ENCODE measurements around the gene RAB4B.
"Not testable (repeated sequence)": the region's sequence is repeated elsewhere in the genome, so short reads cannot be mapped to it uniquely, and the experiment has no call there.

Gene RAB4B

GRCh38 chr19:40827386-40828247, 49.6 kb downstream of the RAB4B start:
- no peak overlapping the region for H2BK15ac ChIP-seq (replicated peaks; ENCODE audit: low read depth)
- DNase-seq: no peak
- no peak overlapping the region for H4K8ac ChIP-seq (ENCODE audit: low read depth, low read length)
- no peak overlapping the region for H4K5ac ChIP-seq (ENCODE audit: low read length)
- WGBS (ENCODE audit: extremely low coverage, insufficient coverage, low lambda C conversion rate): no CpG with 5 or more reads among the region's 22 CpGs
- peaks cover under 1% of the 10 kb centered on the region for H3K4me1 ChIP-seq (ENCODE audit: control insufficient read depth, low read depth, low read length)
- no peak overlapping the region for H3K27ac ChIP-seq (ENCODE audit: low read depth, low read length)
- no peak overlapping the region for H3K9ac ChIP-seq (ENCODE audit: low read length)
- H3K56ac ChIP-seq (ENCODE audit: low read length): no peak overlapping the region
- no peak overlapping the region for H3K18ac ChIP-seq (ENCODE audit: low read length)
- H3K79me2 ChIP-seq (ENCODE audit: control insufficient read depth, insufficient read depth, low read length): no peaks in the 10 kb centered on the region
- no peaks in the 10 kb centered on the region for H3K79me1 ChIP-seq (ENCODE audit: low read length)
- H3K27me3 ChIP-seq (ENCODE audit: insufficient read depth, low read length, poor library complexity): no peaks in the 10 kb centered on the region
- H3K4me2 ChIP-seq (ENCODE audit: low read length): no peak overlapping the region
- no peak overlapping the region for H2AK5ac ChIP-seq (ENCODE audit: low read length)
- no peak overlapping the region for H3K4me3 ChIP-seq (ENCODE audit: low read length)
- no peaks in the 10 kb centered on the region for H3K36me3 ChIP-seq (ENCODE audit: control insufficient read depth, insufficient read depth, low read length)
- H3K23ac ChIP-seq (ENCODE audit: low read length): no peak overlapping the region
- H2BK120ac ChIP-seq (ENCODE audit: low read depth, low read length): no peak overlapping the region
- no peak overlapping the region for H2BK5ac ChIP-seq (ENCODE audit: low read length)
- H3K4ac ChIP-seq (ENCODE audit: low read depth, low read length): no peak overlapping the region

GRCh38 chr19:40829205-40829604, 51.2 kb downstream of the RAB4B start:
- Histone ChIP-seq H3K27me3 (ENCODE audit: insufficient read depth, low read length, poor library complexity) (no peaks in the 10 kb centered on the region), H2BK15ac (replicated peaks; ENCODE audit: low read depth) (no peak overlapping the region), H3K4ac (ENCODE audit: low read depth, low read length) (no peak overlapping the region), H3K27ac (ENCODE audit: low read depth, low read length) (no peak overlapping the region), H3K79me2 (ENCODE audit: control insufficient read depth, insufficient read depth, low read length) (no peaks in the 10 kb centered on the region), H3K9ac (ENCODE audit: low read length) (no peak overlapping the region), H2AK5ac (ENCODE audit: low read length) (no peak overlapping the region), H3K18ac (ENCODE audit: low read length) (no peak overlapping the region), H3K36me3 (ENCODE audit: control insufficient read depth, insufficient read depth, low read length) (no peaks in the 10 kb centered on the region), H3K4me2 (ENCODE audit: low read length) (no peak overlapping the region), H3K4me1 (ENCODE audit: control insufficient read depth, low read depth, low read length) (no peaks in the 10 kb centered on the region), H3K23ac (ENCODE audit: low read length) (no peak overlapping the region), H3K56ac (ENCODE audit: low read length) (no peak overlapping the region), H3K4me3 (ENCODE audit: low read length) (no peak overlapping the region), H4K8ac (ENCODE audit: low read depth, low read length) (no peak overlapping the region), H2BK120ac (ENCODE audit: low read depth, low read length) (no peak overlapping the region), H3K79me1 (ENCODE audit: low read length) (no peaks in the 10 kb centered on the region), H4K5ac (ENCODE audit: low read length) (no peak overlapping the region), H2BK5ac (ENCODE audit: low read length) (no peak overlapping the region)
- no peak for DNase-seq

- not testable (repeated sequence) for H3K36me3 ChIP-seq (ENCODE audit: control insufficient read depth, insufficient read depth, low read length); H3K27me3 ChIP-seq (ENCODE audit: insufficient read depth, low read length, poor library complexity); H3K27ac ChIP-seq (ENCODE audit: low read depth, low read length); H2BK15ac ChIP-seq (replicated peaks; ENCODE audit: low read depth); H3K9ac ChIP-seq (ENCODE audit: low read length); H2AK5ac ChIP-seq (ENCODE audit: low read length); DNase-seq; H3K79me1 ChIP-seq (ENCODE audit: low read length); H3K79me2 ChIP-seq (ENCODE audit: control insufficient read depth, insufficient read depth, low read length); H3K4me2 ChIP-seq (ENCODE audit: low read length); H4K5ac ChIP-seq (ENCODE audit: low read length); H2BK120ac ChIP-seq (ENCODE audit: low read depth, low read length); H3K18ac ChIP-seq (ENCODE audit: low read length); H3K56ac ChIP-seq (ENCODE audit: low read length); H3K23ac ChIP-seq (ENCODE audit: low read length); H4K8ac ChIP-seq (ENCODE audit: low read depth, low read length); H3K4me3 ChIP-seq (ENCODE audit: low read length); H3K4ac ChIP-seq (ENCODE audit: low read depth, low read length); H3K4me1 ChIP-seq (ENCODE audit: control insufficient read depth, low read depth, low read length); H2BK5ac ChIP-seq (ENCODE audit: low read length)
- no CpG with 5 or more reads among the region's 16 CpGs for WGBS (ENCODE audit: extremely low coverage, insufficient coverage, low lambda C conversion rate)
Observed at GRCh38 chr19:40830741-40831140, 52.7 kb downstream of the RAB4B start.

GRCh38 chr19:40831502-40832430, 53.7 kb downstream of the RAB4B start:
- Histone ChIP-seq H3K27ac (ENCODE audit: low read depth, low read length) (no peak overlapping the region), H3K56ac (ENCODE audit: low read length) (no peak overlapping the region), H2BK120ac (ENCODE audit: low read depth, low read length) (no peak overlapping the region), H4K5ac (ENCODE audit: low read length) (no peak overlapping the region), H3K27me3 (ENCODE audit: insufficient read depth, low read length, poor library complexity) (no peaks in the 10 kb centered on the region), H3K23ac (ENCODE audit: low read length) (no peak overlapping the region), H3K4me3 (ENCODE audit: low read length) (no peak overlapping the region), H3K18ac (ENCODE audit: low read length) (no peak overlapping the region), H2BK5ac (ENCODE audit: low read length) (no peak overlapping the region), H3K9ac (ENCODE audit: low read length) (no peak overlapping the region), H2AK5ac (ENCODE audit: low read length) (no peak overlapping the region), H3K4me2 (ENCODE audit: low read length) (no peak overlapping the region), H3K4ac (ENCODE audit: low read depth, low read length) (no peak overlapping the region), H3K4me1 (ENCODE audit: control insufficient read depth, low read depth, low read length) (no peaks in the 10 kb centered on the region), H3K79me2 (ENCODE audit: control insufficient read depth, insufficient read depth, low read length) (no peaks in the 10 kb centered on the region), H2BK15ac (replicated peaks; ENCODE audit: low read depth) (no peak overlapping the region), H3K36me3 (ENCODE audit: control insufficient read depth, insufficient read depth, low read length) (no peaks in the 10 kb centered on the region), H4K8ac (ENCODE audit: low read depth, low read length) (no peak overlapping the region), H3K79me1 (ENCODE audit: low read length) (no peaks in the 10 kb centered on the region)
- DNase-seq: no peak
- no CpG with 5 or more reads among the region's 7 CpGs for WGBS (ENCODE audit: extremely low coverage, insufficient coverage, low lambda C conversion rate)

- not testable (repeated sequence) for H3K18ac ChIP-seq (ENCODE audit: low read length); H3K56ac ChIP-seq (ENCODE audit: low read length); H2BK120ac ChIP-seq (ENCODE audit: low read depth, low read length); H3K4me3 ChIP-seq (ENCODE audit: low read length); H3K23ac ChIP-seq (ENCODE audit: low read length); H4K8ac ChIP-seq (ENCODE audit: low read depth, low read length); H2AK5ac ChIP-seq (ENCODE audit: low read length); H3K79me2 ChIP-seq (ENCODE audit: control insufficient read depth, insufficient read depth, low read length); H3K4me1 ChIP-seq (ENCODE audit: control insufficient read depth, low read depth, low read length); H3K27ac ChIP-seq (ENCODE audit: low read depth, low read length); DNase-seq; H3K27me3 ChIP-seq (ENCODE audit: insufficient read depth, low read length, poor library complexity); H3K36me3 ChIP-seq (ENCODE audit: control insufficient read depth, insufficient read depth, low read length); H3K4me2 ChIP-seq (ENCODE audit: low read length); H2BK5ac ChIP-seq (ENCODE audit: low read length); H3K9ac ChIP-seq (ENCODE audit: low read length); H4K5ac ChIP-seq (ENCODE audit: low read length); H2BK15ac ChIP-seq (replicated peaks; ENCODE audit: low read depth); H3K79me1 ChIP-seq (ENCODE audit: low read length); H3K4ac ChIP-seq (ENCODE audit: low read depth, low read length)
- WGBS (ENCODE audit: extremely low coverage, insufficient coverage, low lambda C conversion rate): no CpG with 5 or more reads among the region's 4 CpGs
Observed at GRCh38 chr19:40832431-40832790, 54.4 kb downstream of the RAB4B start.
